B cell (primary cell): ENCODE data around the gene NT5DC3.

Experiments used
- EZH2 ChIP-seq: IDR thresholded peaks from 2 replicates; pipeline ENCODE4 v1.6.1; 2012; ENCODE audit warnings: borderline replicate concordance, low read depth, mild to moderate bottlenecking, moderate library complexity, low read length; ENCODE audit not compliant: insufficient read depth, poor library complexity, severe bottlenecking
- TF ChIP-seq, protein P1 (sequence below): fragments of 200-600 bp; IDR thresholded peaks from one replicate; pipeline ENCODE4 v1.8.0; 2022; ENCODE audit warnings: antibody characterized with exemption, mild to moderate bottlenecking

DNA sequence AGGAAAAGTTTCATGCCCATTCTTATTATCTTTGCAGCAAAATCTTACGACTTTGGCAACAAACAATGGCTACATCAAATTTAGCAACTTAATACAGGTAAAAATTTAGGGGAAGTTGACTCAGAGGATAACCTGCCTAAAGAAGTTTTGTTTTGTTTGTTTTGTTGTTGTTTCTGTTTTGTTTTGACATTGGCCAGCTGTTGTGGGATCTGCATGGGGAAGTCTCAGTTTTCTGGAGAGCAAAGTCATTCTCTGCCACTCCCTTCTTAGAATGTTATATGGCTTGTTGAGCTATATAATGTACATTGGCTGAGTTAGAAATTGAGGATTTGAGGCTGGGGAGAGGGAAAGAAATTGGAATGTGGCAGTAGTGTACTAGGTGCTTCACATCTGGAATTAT, 109.5 kb downstream of the NT5DC3 start:
- TF ChIP-seq, protein P1, sequence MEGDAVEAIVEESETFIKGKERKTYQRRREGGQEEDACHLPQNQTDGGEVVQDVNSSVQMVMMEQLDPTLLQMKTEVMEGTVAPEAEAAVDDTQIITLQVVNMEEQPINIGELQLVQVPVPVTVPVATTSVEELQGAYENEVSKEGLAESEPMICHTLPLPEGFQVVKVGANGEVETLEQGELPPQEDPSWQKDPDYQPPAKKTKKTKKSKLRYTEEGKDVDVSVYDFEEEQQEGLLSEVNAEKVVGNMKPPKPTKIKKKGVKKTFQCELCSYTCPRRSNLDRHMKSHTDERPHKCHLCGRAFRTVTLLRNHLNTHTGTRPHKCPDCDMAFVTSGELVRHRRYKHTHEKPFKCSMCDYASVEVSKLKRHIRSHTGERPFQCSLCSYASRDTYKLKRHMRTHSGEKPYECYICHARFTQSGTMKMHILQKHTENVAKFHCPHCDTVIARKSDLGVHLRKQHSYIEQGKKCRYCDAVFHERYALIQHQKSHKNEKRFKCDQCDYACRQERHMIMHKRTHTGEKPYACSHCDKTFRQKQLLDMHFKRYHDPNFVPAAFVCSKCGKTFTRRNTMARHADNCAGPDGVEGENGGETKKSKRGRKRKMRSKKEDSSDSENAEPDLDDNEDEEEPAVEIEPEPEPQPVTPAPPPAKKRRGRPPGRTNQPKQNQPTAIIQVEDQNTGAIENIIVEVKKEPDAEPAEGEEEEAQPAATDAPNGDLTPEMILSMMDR: no peak
- TF ChIP-seq EZH2: no peak
